CD14-positive monocyte (primary cell): ENCODE results near the gene TSHR. TPM values are rescaled to one million over a fixed set of nuclear protein-coding genes. Genes with fewer than 3 reads are reported as not detected.

ENCODE experiments used
- DNase-seq, 3 donors: peaks; one replicate each; pipeline ENCODE4 v3.0.0-alpha.2; 2011 to 2022
- H2AFZ ChIP-seq: 2 replicates; pipeline ENCODE4 v1.6.0; 2012; ENCODE audit warnings: mild to moderate bottlenecking, low read depth, low read length, inconsistent platforms; ENCODE audit not compliant: insufficient read depth, poor library complexity, severe bottlenecking
- H3K27ac ChIP-seq, 2 donors: 1 replicate in 1 of 2; 2 replicates in 1 of 2; pipeline ENCODE4 v1.5.1; 2012 to 2013; ENCODE audit warnings: low read length in 2 of 2, control low read depth in 1 of 2, inconsistent platforms in 1 of 2, low read depth in 1 of 2, mild to moderate bottlenecking in 1 of 2
- H3K27me3 ChIP-seq, 2 donors: one replicate each; pipeline versions ENCODE4 v1.6.0 to v1.6.1; 2011 to 2013; ENCODE audit warnings: low read length in 2 of 2; ENCODE audit not compliant: control insufficient read depth in 2 of 2, insufficient read depth in 2 of 2
- H3K36me3 ChIP-seq, 2 donors: replicated peaks in 1 of 2; 1 replicate in 1 of 2; 2 replicates in 1 of 2; pipeline versions ENCODE4 v1.5.1 to v1.6.1; 2012 to 2013; ENCODE audit warnings: low read length in 2 of 2, control low read depth in 1 of 2, inconsistent platforms in 1 of 2, mild to moderate bottlenecking in 1 of 2; ENCODE audit not compliant: insufficient read depth in 2 of 2, control insufficient read depth in 1 of 2
- H3K4me1 ChIP-seq, 2 donors: 1 replicate in 1 of 2; 2 replicates in 1 of 2; pipeline versions ENCODE4 v1.5.1 to v1.6.1; 2012 to 2013; ENCODE audit warnings: low read length in 2 of 2, control low read depth in 1 of 2, inconsistent platforms in 1 of 2, mild to moderate bottlenecking in 1 of 2, moderate library complexity in 1 of 2; ENCODE audit not compliant: insufficient read depth in 2 of 2, control insufficient read depth in 1 of 2
- H3K4me2 ChIP-seq: replicated peaks from 2 replicates; pipeline ENCODE3; 2012; ENCODE audit warnings: low read length, moderate library complexity, mild to moderate bottlenecking; ENCODE audit not compliant: poor library complexity, severe bottlenecking; ENCODE audit errors: extremely low read depth
- H3K4me3 ChIP-seq, 3 experiments: fragments of 200-600 bp in 1 of 3; sonication (generic) in 1 of 3; replicated peaks in 1 of 3; 1 replicate in 2 of 3; 2 replicates in 1 of 3; pipeline ENCODE4 v1.5.1; 2011 to 2013; ENCODE audit warnings: low read length in 3 of 3, mild to moderate bottlenecking in 3 of 3, control low read depth in 2 of 3, low read depth in 2 of 3, inconsistent platforms in 1 of 3, moderate library complexity in 1 of 3
- H3K79me2 ChIP-seq: 2 replicates; pipeline ENCODE4 v1.6.0; 2012; ENCODE audit warnings: mild to moderate bottlenecking, control low read depth, inconsistent platforms, low read length, moderate library complexity; ENCODE audit not compliant: insufficient read depth
- H3K9ac ChIP-seq: 2 replicates; pipeline ENCODE4 v1.6.0; 2017; ENCODE audit warnings: low read length, mild to moderate bottlenecking; ENCODE audit not compliant: insufficient read depth, poor library complexity, severe bottlenecking
- H3K9me3 ChIP-seq, 2 donors: replicated peaks in 1 of 2; 1 replicate in 1 of 2; 2 replicates in 1 of 2; pipeline versions ENCODE4 v1.5.1 to v1.6.1; 2012 to 2013; ENCODE audit warnings: low read length in 2 of 2, control low read depth in 1 of 2; ENCODE audit not compliant: control insufficient read depth in 1 of 2, insufficient read depth in 1 of 2
- H4K20me1 ChIP-seq: 2 replicates; pipeline ENCODE4 v1.6.0; 2012; ENCODE audit warnings: mild to moderate bottlenecking, low read length, control low read depth, moderate library complexity; ENCODE audit not compliant: insufficient read depth
- H3K27ac Mint-ChIP-seq, 7 donors: one replicate each; pipeline ENCODE4 v1.8.0; 2020; ENCODE audit warnings: mild to moderate bottlenecking in 7 of 7, mixed read lengths in 7 of 7, moderate library complexity in 6 of 7, inconsistent platforms in 2 of 7
- H3K27me3 Mint-ChIP-seq, 3 donors: one replicate each; pipeline ENCODE4 v1.8.0; 2021 to 2022; ENCODE audit warnings: low read depth in 3 of 3, mild to moderate bottlenecking in 3 of 3, mixed read lengths in 3 of 3, moderate library complexity in 3 of 3, inconsistent platforms in 1 of 3
- H3K36me3 Mint-ChIP-seq, 2 donors: one replicate each; pipeline ENCODE4 v1.8.0; 2020; ENCODE audit warnings: mixed read lengths in 2 of 2, inconsistent platforms in 1 of 2, mild to moderate bottlenecking in 1 of 2
- H3K4me1 Mint-ChIP-seq: one replicate; pipeline ENCODE4 v1.8.0; 2020; ENCODE audit warnings: mild to moderate bottlenecking, mixed read lengths
- H3K4me3 Mint-ChIP-seq, 2 donors: one replicate each; pipeline ENCODE4 v1.8.0; 2020; ENCODE audit warnings: mild to moderate bottlenecking in 2 of 2, mixed read lengths in 2 of 2, moderate library complexity in 1 of 2
- H3K9me3 Mint-ChIP-seq, 7 donors: one replicate each; pipeline ENCODE4 v1.8.0; 2020 to 2022; ENCODE audit warnings: mixed read lengths in 7 of 7, mild to moderate bottlenecking in 6 of 7, moderate library complexity in 6 of 7, inconsistent platforms in 2 of 7
- CTCF ChIP-seq: fragments of 200-600 bp; IDR thresholded peaks from one replicate; pipeline ENCODE4 v1.8.0; 2022; ENCODE audit warnings: antibody characterized with exemption, mild to moderate bottlenecking
- WGBS: methylation state at CpG from one replicate; pipeline ENCODE4 v1.1.5; 2013; ENCODE audit warnings: missing lambda C conversion rate; ENCODE audit not compliant: insufficient coverage; 5-methylcytosine and 5-hydroxymethylcytosine counted together
- intact Hi-C, 2 donors: fragments of 100-400 bp; cut with micrococcal nuclease; formaldehyde crosslinking; loops; one replicate each; pipeline versions ENCODE4 v1.15.0 to v1.15.1; 2023
- polyA plus RNA-seq, 3 donors: library from polyadenylated mRNA; depleted of rRNA in 1 of 3; unstranded in 2 of 3; stranded (reverse) in 1 of 3; fragments of 300-500 nt in 2 of 3; fragments of >200 nt in 1 of 3; fragmentation: Illumina TruSeq in 2 of 3; gene quantifications; 1 replicate in 2 of 3; 2 replicates in 1 of 3; pipeline ENCODE4 v1.2.3, GENCODE V29; 2012 to 2021

TSHR gene
- polyA plus RNA-seq, 3 donors = not detected

GRCh38 chr14:80941241-80942185 lies 13.9 kb upstream of the TSHR start, which contains the start of gene CEP128:
TSS of gene CEP128 (minus strand) at chr14:80941738.
- peak within 1 kb of the TSS; percentile 78 to 95 (median 88) for H3K27ac Mint-ChIP-seq
- peaks cover 0 to 3% (median 0%) of the 10 kb centered on the region in 7 donors for H3K9me3 Mint-ChIP-seq
- Histone ChIP-seq H3K4me1 (peaks cover 18 to 19% of the 10 kb centered on the region in 2 donors), H3K4me2 (peak within 1 kb of the TSS; percentile 94), H3K27ac (peak within 1 kb of the TSS; percentile 38 to 75), H3K4me3 (peak within 1 kb of the TSS; percentile 90 to 96 (median 93)), H3K27me3 (no peaks in the 10 kb centered on the region), H3K9ac (peak within 1 kb of the TSS; percentile 62), H4K20me1 (no peaks in the 10 kb centered on the region), H3K79me2 (peaks cover 25% of the 10 kb centered on the region), H3K36me3 (no peaks in the 10 kb centered on the region), H2AFZ (peak within 1 kb of the TSS; percentile 100), H3K9me3 (no peaks in the 10 kb centered on the region)
- H3K27me3 Mint-ChIP-seq = peaks cover 0 to 1% (median 0%) of the 10 kb centered on the region in 3 donors
- no peak for TF ChIP-seq CTCF
- H3K4me1 Mint-ChIP-seq = peaks cover 22% of the 10 kb centered on the region
- intact Hi-C loops = no loop called here
- peaks cover 0 to 3% of the 10 kb centered on the region in 2 donors for H3K36me3 Mint-ChIP-seq
- peak within 1 kb of the TSS; percentile 87 to 94 for H3K4me3 Mint-ChIP-seq
- peak; percentile 84 to 91 (median 86) for DNase-seq
- under 1% methylated on average over 24 of the region's 40 CpGs for WGBS

- peak overlapping the region in 1 of 2 donors; percentile 75 for H3K27ac ChIP-seq
- Mint-ChIP-seq H3K27me3 (peaks cover 0 to 1% (median 0%) of the 10 kb centered on the region in 3 donors), H3K4me1 (peaks cover 24% of the 10 kb centered on the region), H3K36me3 (peaks cover 0 to 3% of the 10 kb centered on the region in 2 donors), H3K27ac (peak overlapping the region; percentile 78 to 95 (median 88)), H3K4me3 (peak overlapping the region; percentile 87 to 94), H3K9me3 (peaks cover 0 to 3% (median 0%) of the 10 kb centered on the region in 7 donors)
- peak overlapping the region; percentile 100 for H2AFZ ChIP-seq
- H3K27me3 ChIP-seq = no peaks in the 10 kb centered on the region
- H3K9ac ChIP-seq = peak overlapping the region; percentile 62
- no peaks in the 10 kb centered on the region for H4K20me1 ChIP-seq
- no CpG with 5 or more reads among the region's 5 CpGs for whole genome bisulfite sequencing
- peaks cover 25% of the 10 kb centered on the region for H3K79me2 ChIP-seq
- H3K4me2 ChIP-seq = peak overlapping the region; percentile 94
- peak overlapping the region; percentile 90 to 96 (median 93) for H3K4me3 ChIP-seq
- H3K9me3 ChIP-seq = no peaks in the 10 kb centered on the region
- H3K36me3 ChIP-seq = no peaks in the 10 kb centered on the region
- no peak for TF ChIP-seq CTCF
- DNase-seq = peak in 2 of 3 donors; percentile 20
- intact Hi-C loops = no loop called here
- peaks cover 18 to 19% of the 10 kb centered on the region in 2 donors for H3K4me1 ChIP-seq
These were observed 13.2 kb upstream of the TSHR start for GRCh38 chr14:80942191-80942600.
